ENCODE data around the gene GPR158.
"Not testable (repeated sequence)": the region's sequence is repeated elsewhere in the genome, so short reads cannot be mapped to it uniquely, and the experiment has no call there.

Gene GPR158

GRCh38 chr10:25356609-25357008 lies 181.8 kb downstream of the GPR158 start:
- no peak for DNase-seq (ENCODE audit: low spot score)
- no peaks in the 10 kb centered on the region for H3K4me1 Mint-ChIP-seq (ENCODE audit: low read depth)
- H3K27me3 Mint-ChIP-seq (ENCODE audit: low read depth), result no peaks in the 10 kb centered on the region
- H3K36me3 Mint-ChIP-seq (ENCODE audit: low read depth), result no peaks in the 10 kb centered on the region
- no peak overlapping the region for H3K27ac Mint-ChIP-seq
- peaks cover 47% of the 10 kb centered on the region for H3K9me3 Mint-ChIP-seq
- H3K4me3 Mint-ChIP-seq, result no peak overlapping the region

DNA sequence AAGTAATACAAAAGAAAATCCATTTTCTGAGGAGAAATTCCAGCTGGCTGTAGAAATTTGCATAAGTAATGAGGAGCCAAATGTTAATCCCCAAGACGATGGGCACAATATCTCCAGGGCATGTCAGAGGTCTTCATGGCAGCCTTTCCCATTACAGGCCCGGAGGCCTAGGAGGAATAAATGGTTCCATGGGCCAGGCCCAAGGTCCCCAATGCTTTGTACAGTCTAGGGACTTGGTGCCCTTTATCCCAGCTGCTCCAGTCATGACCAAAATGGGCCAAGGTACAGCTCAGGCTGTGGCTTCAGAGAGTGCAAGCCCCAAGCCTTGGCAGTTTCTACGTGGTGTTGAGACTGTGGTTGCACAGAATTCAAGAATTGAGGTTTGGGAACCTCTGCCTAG lies 182.5 kb downstream of the GPR158 start:
- H3K27ac Mint-ChIP-seq, result no peak overlapping the region
- H3K9me3 Mint-ChIP-seq, result peaks cover 48% of the 10 kb centered on the region
- no peaks in the 10 kb centered on the region for H3K36me3 Mint-ChIP-seq (ENCODE audit: low read depth)
- no peaks in the 10 kb centered on the region for H3K27me3 Mint-ChIP-seq (ENCODE audit: low read depth)
- no peak for DNase-seq (ENCODE audit: low spot score)
- no peaks in the 10 kb centered on the region for H3K4me1 Mint-ChIP-seq (ENCODE audit: low read depth)
- no peak overlapping the region for H3K4me3 Mint-ChIP-seq

GRCh38 chr10:25382029-25382810 lies 207.4 kb downstream of the GPR158 start:
- peaks cover 20% of the 10 kb centered on the region for H3K9me3 Mint-ChIP-seq
- DNase-seq (ENCODE audit: low spot score), result no peak
- no peaks in the 10 kb centered on the region for H3K27me3 Mint-ChIP-seq (ENCODE audit: low read depth)
- H3K4me3 Mint-ChIP-seq, result no peak overlapping the region
- no peaks in the 10 kb centered on the region for H3K4me1 Mint-ChIP-seq (ENCODE audit: low read depth)
- H3K36me3 Mint-ChIP-seq (ENCODE audit: low read depth), result no peaks in the 10 kb centered on the region
- no peak overlapping the region for H3K27ac Mint-ChIP-seq

DNA sequence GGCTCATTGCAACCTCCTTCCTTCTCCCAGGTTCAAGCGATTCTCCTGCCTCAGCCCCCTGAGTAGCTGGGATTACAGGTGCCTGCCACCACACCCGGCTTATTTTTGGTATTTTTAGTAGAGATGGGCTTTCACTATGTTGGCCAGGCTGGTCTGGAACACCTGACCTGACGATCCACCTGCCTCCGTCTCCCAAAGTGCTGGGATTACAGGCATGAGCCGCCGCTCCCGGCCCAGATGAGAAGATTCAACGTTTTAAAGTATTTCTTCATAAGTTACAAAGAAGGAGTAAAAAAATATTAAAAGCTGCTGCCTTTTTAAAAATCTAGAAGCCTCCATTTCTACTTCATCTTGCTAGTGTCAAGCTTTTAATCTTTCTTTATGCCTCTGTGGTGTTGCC lies 208.1 kb downstream of the GPR158 start:
- H3K9me3 Mint-ChIP-seq, result peaks cover 24% of the 10 kb centered on the region
- H3K4me1 Mint-ChIP-seq (ENCODE audit: low read depth); H3K36me3 Mint-ChIP-seq (ENCODE audit: low read depth); DNase-seq (ENCODE audit: low spot score); H3K27me3 Mint-ChIP-seq (ENCODE audit: low read depth); H3K27ac Mint-ChIP-seq; H3K4me3 Mint-ChIP-seq: not testable (repeated sequence)

DNA sequence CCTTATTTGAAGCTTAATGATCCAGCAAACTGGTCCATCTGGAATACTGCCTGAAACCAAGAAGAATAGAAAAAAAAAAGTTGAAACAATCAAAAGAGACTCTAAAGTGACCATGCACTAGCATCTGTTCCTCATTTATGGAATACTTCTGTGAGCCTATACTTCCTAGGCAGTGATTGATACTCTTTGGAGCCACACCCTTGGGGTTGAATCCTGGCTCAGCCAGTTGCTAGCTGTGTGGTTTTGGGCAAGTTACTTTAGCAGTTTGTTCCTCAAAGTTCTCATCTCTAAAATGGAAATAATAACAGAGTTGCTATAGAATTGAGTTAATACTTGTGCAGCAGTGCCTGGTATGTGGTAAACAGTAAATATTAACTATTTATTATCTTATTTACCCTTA lies 208.9 kb downstream of the GPR158 start:
- no peak overlapping the region for H3K4me3 Mint-ChIP-seq

GRCh38 chr10:25384618-25385017 lies 209.8 kb downstream of the GPR158 start:
- Mint-ChIP-seq H3K36me3 (ENCODE audit: low read depth) (no peaks in the 10 kb centered on the region), H3K4me3 (no peak overlapping the region), H3K27ac (no peak overlapping the region), H3K9me3 (peaks cover 22% of the 10 kb centered on the region), H3K27me3 (ENCODE audit: low read depth) (no peaks in the 10 kb centered on the region), H3K4me1 (ENCODE audit: low read depth) (no peaks in the 10 kb centered on the region)
- no peak for DNase-seq (ENCODE audit: low spot score)

More for the DNA sequence above, 208.9 kb downstream of the GPR158 start:
- DNase-seq (ENCODE audit: low spot score), result no peak
- no peaks in the 10 kb centered on the region for H3K36me3 Mint-ChIP-seq (ENCODE audit: low read depth)
- H3K27ac Mint-ChIP-seq, result no peak overlapping the region
- H3K9me3 Mint-ChIP-seq, result peaks cover 27% of the 10 kb centered on the region
- H3K4me1 Mint-ChIP-seq (ENCODE audit: low read depth), result no peaks in the 10 kb centered on the region
- H3K27me3 Mint-ChIP-seq (ENCODE audit: low read depth), result no peaks in the 10 kb centered on the region

GRCh38 chr10:25388188-25388861 lies 213.5 kb downstream of the GPR158 start:
- no peak overlapping the region for H3K27ac Mint-ChIP-seq
- no peaks in the 10 kb centered on the region for H3K4me1 Mint-ChIP-seq (ENCODE audit: low read depth)
- no peak overlapping the region for H3K4me3 Mint-ChIP-seq
- H3K36me3 Mint-ChIP-seq (ENCODE audit: low read depth), result no peaks in the 10 kb centered on the region
- H3K27me3 Mint-ChIP-seq (ENCODE audit: low read depth), result no peaks in the 10 kb centered on the region
- DNase-seq (ENCODE audit: low spot score), result no peak
- peaks cover 40% of the 10 kb centered on the region for H3K9me3 Mint-ChIP-seq

DNA sequence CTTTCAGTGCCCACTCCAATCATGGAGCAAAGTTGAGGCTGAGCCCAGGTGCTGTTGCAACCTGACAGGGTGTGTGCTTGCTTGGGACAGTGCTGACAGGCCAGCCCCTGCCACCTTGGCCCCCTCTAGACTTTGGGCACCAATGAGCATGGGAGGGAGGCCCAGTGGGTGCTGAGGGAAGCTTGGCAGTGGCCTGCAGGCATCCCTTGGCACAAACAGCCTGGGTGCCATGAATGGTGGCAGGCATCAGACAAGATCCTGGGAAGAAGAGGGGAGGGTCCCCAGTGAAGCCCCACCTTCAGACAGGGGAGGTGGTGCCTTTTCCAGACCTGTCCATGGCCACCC lies 214.0 kb downstream of the GPR158 start:
- Mint-ChIP-seq H3K4me3 (no peak overlapping the region), H3K9me3 (peaks cover 46% of the 10 kb centered on the region), H3K27me3 (ENCODE audit: low read depth) (no peaks in the 10 kb centered on the region), H3K4me1 (ENCODE audit: low read depth) (no peaks in the 10 kb centered on the region), H3K27ac (no peak overlapping the region), H3K36me3 (ENCODE audit: low read depth) (no peaks in the 10 kb centered on the region)
- DNase-seq (ENCODE audit: low spot score), result no peak

DNA sequence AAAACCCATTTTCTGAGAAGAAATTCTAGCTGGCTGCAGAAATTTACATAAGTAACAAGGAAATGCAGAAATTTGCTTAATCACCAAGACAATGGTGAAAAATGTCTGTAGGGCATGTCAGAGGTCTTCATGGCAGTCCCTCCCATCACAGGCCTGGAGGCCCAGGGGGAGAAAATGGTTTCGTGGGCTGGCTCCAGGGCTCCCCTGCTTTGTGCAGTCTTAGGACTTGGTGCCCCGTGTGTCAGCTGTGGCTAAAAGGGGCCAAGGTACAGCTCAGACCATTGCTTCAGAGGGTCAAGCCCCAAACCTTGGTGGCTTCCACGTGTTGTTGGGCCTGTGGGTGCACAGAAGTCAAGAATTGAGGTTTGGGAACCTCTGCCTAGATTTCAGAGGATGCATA lies 215.9 kb downstream of the GPR158 start:
- Mint-ChIP-seq H3K4me1 (ENCODE audit: low read depth) (no peaks in the 10 kb centered on the region), H3K4me3 (no peak overlapping the region), H3K9me3 (peaks cover 49% of the 10 kb centered on the region), H3K27me3 (ENCODE audit: low read depth) (no peaks in the 10 kb centered on the region), H3K36me3 (ENCODE audit: low read depth) (no peaks in the 10 kb centered on the region), H3K27ac (no peak overlapping the region)
- no peak for DNase-seq (ENCODE audit: low spot score)

GRCh38 chr10:25392132-25392531 lies 217.3 kb downstream of the GPR158 start:
- Mint-ChIP-seq H3K4me3 (no peak overlapping the region), H3K27me3 (ENCODE audit: low read depth) (no peaks in the 10 kb centered on the region), H3K27ac (no peak overlapping the region), H3K4me1 (ENCODE audit: low read depth) (no peaks in the 10 kb centered on the region), H3K36me3 (ENCODE audit: low read depth) (no peaks in the 10 kb centered on the region), H3K9me3 (peaks cover 39% of the 10 kb centered on the region)
- no peak for DNase-seq (ENCODE audit: low spot score)

DNA sequence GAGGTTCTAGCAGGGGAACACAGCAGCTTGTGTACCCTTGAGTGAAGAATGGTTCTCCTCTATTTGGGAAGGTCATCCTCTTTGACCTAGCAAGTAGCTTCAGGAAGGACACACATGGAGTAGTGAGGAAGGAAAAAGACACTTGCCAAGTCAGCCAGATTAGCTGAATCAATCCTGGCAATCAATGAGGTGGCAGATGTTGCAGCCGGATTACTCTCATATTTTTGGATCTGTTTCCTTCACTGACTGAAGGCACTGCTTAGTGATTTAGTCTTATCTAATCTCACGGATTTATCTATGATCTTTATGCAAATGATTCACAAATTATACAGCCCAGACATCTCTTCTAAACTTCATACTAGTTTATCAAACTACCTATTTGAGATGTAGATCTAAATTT lies 218.8 kb downstream of the GPR158 start:
- Mint-ChIP-seq H3K27ac (no peak overlapping the region), H3K4me1 (ENCODE audit: low read depth) (no peaks in the 10 kb centered on the region), H3K9me3 (peaks cover 31% of the 10 kb centered on the region), H3K36me3 (ENCODE audit: low read depth) (no peaks in the 10 kb centered on the region), H3K4me3 (no peak overlapping the region), H3K27me3 (ENCODE audit: low read depth) (no peaks in the 10 kb centered on the region)
- DNase-seq (ENCODE audit: low spot score), result no peak

GRCh38 chr10:25398680-25399079 lies 223.9 kb downstream of the GPR158 start:
- Mint-ChIP-seq H3K27me3 (ENCODE audit: low read depth) (no peaks in the 10 kb centered on the region), H3K4me1 (ENCODE audit: low read depth) (no peaks in the 10 kb centered on the region), H3K27ac (no peak overlapping the region)

DNA sequence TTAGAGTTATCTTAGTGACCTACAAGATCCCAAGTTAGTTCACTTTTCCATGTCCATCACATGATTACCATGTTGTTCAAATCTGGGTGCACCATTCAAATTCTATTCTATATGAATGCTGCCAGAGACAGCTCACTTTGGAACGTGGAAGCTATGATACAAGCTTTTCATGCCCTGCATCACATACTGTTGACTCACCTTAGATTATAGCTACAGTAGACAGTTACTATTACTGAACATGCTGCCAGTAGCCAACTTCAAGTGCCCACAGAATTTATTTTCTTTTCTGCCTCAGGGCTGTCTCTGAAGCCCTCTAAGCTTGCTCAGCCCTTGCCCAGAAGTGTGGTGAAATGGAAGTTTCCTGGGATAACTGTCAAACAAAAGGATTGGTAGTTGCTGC lies 231.1 kb downstream of the GPR158 start:
- Mint-ChIP-seq H3K4me3 (no peak overlapping the region), H3K27ac (no peak overlapping the region), H3K36me3 (ENCODE audit: low read depth) (no peaks in the 10 kb centered on the region), H3K4me1 (ENCODE audit: low read depth) (no peaks in the 10 kb centered on the region), H3K27me3 (ENCODE audit: low read depth) (no peaks in the 10 kb centered on the region), H3K9me3 (no peaks in the 10 kb centered on the region)
- no peak for DNase-seq (ENCODE audit: low spot score)

More at GRCh38 chr10:25398680-25399079, 223.9 kb downstream of the GPR158 start:
- Mint-ChIP-seq H3K9me3 (peaks cover 5% of the 10 kb centered on the region), H3K36me3 (ENCODE audit: low read depth) (no peaks in the 10 kb centered on the region), H3K4me3 (no peak overlapping the region)
- no peak for DNase-seq (ENCODE audit: low spot score)

DNA sequence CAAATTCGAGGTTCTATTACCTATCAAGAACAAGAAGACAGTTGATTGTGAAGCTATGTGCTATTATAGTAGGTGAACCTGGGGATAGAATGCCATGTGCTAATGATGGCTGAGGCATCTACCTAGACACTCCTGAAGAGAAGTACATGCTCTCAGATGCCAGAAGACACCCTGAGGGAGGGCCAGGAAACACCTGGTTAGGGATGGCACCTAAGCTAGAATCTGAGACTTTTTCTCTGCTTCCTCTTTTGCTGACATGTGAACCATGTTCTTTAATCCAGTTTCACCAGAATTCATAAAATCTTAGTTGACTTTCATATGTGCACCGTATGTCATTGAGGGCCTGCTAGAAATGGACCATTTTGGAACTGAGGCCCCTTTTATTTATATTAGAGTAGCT lies 242.8 kb downstream of the GPR158 start:
- no peaks in the 10 kb centered on the region for H3K27me3 Mint-ChIP-seq (ENCODE audit: low read depth)
- no peaks in the 10 kb centered on the region for H3K4me1 Mint-ChIP-seq (ENCODE audit: low read depth)
- peaks cover 24% of the 10 kb centered on the region for H3K9me3 Mint-ChIP-seq
- H3K4me3 Mint-ChIP-seq, result no peak overlapping the region
- H3K36me3 Mint-ChIP-seq (ENCODE audit: low read depth), result no peaks in the 10 kb centered on the region
- H3K27ac Mint-ChIP-seq, result no peak overlapping the region
- no peak for DNase-seq (ENCODE audit: low spot score)

GRCh38 chr10:25425776-25426175 lies 251.0 kb downstream of the GPR158 start:
- Mint-ChIP-seq H3K36me3 (ENCODE audit: low read depth) (no peaks in the 10 kb centered on the region), H3K4me3 (no peak overlapping the region)

More at GRCh38 chr10:25425776-25426175, 251.0 kb downstream of the GPR158 start:
- H3K27me3 Mint-ChIP-seq (ENCODE audit: low read depth), result no peaks in the 10 kb centered on the region
- H3K27ac Mint-ChIP-seq, result no peak overlapping the region
- H3K4me1 Mint-ChIP-seq (ENCODE audit: low read depth), result no peaks in the 10 kb centered on the region
- H3K9me3 Mint-ChIP-seq, result peaks cover 8% of the 10 kb centered on the region
- no peak for DNase-seq (ENCODE audit: low spot score)

All from T-helper 2 cell treated with Interferon-gamma antibody and Interleukin-4, amounts not matched to agents 5 μg/mL and 100 μg/mL, for 36 hours (primary cell).